HG03521 (cell line): ENCODE data around the gene CD1D.

Source experiments
- ATAC-seq: cut with Tn5 transposase; IDR thresholded peaks from one replicate; pipeline ENCODE4 v1.9.1; 2021; ENCODE audit warnings: mild to moderate bottlenecking, moderate library complexity; ENCODE audit not compliant: unreplicated experiment

Gene CD1D

GRCh38 chr1:158180741-158181576 lies at the start of gene CD1D:
Gene CD1D (plus strand): TSS chr1:158180895. CDS start chr1:158181102, 207 bp downstream.
- no peak for ATAC-seq

DNA sequence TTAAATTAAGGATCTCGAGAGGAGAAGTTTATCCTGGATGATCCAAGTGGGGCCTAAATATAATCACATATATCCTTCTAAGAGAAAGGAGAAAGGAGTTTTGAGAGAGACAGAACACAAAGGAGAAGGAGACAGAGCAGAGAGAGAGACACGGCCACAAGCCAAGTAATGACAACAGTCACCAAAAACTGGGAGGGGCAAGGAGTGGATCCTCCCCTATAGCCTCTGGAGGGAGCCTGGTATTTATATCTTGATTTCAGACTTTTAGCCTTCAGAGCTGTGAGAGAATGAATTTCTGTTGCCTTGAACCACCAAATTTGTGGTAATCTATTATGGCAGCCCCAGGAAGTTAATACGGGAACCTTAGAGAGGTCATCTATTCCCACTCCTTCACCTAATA lies 49.5 kb upstream of the CD1D start:
- no peak for ATAC-seq

DNA sequence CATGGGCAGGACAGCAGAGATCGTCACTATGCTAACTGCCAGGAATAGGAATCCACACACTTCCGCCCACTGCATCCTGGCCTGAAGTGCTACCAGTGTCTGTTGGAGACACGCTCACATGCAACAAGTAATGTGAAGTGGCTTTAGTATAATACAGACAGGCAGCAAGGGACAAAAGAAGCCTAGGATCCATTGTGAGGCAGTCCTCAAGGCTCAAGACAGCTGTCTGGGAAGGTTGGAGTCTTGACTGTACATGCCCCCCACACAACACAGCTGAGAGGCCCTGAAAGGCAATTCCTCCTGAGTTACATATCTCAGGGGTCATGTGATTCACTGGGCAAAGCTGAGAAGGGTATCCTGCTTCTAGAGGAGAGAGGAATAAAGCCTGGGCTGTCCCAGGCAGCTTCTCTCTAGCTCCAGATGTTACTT lies 39.9 kb upstream of the CD1D start:
- ATAC-seq: no peak

- no peak for ATAC-seq
Measured at GRCh38 chr1:158145173-158145719, 35.4 kb upstream of the CD1D start.

- no peak for ATAC-seq
Measured at GRCh38 chr1:158146165-158146564, 34.5 kb upstream of the CD1D start.

DNA sequence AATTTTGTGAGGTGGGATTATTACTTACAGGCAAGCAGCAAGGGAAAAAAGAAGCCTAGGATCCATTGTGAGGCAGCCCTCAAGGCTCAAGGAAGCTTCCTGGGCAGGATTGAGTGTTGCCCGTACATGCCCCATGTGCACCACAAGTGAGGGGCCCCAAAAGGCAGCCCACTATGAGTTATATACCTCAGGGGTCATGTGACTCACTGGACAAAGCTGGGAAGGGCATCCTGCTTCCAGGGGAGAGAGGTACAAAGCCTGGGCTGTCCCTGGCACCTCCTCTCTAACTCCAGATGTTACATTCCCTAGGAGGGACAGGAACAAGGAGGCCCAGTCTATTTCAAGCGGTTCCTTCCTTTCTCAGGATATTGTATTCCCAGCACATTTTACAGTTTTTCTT lies 34.0 kb upstream of the CD1D start:
- ATAC-seq: no peak

DNA sequence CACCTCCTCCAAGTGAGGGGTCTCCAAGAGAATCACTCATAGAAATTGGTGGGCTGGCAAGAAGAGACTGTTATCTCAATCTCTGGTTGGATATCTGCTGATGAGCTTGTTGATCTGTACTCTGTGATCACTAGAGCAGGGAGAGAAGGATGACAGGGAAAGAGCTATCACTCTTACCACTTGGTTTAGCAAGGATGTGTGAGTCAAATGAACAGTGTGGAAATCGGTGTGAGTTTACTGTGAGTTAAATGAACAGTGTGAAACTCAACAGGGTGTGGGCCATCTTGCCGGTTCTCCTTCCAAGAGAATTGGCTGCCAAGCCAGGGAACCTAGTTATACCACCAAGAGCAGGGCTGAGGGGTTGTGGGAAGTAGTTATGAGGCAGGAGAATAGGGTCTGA lies 33.3 kb upstream of the CD1D start:
- no peak for ATAC-seq

GRCh38 chr1:158147869-158148268 lies 32.8 kb upstream of the CD1D start:
- ATAC-seq: no peak

GRCh38 chr1:158148468-158148867 lies 32.2 kb upstream of the CD1D start:
- ATAC-seq: no peak

GRCh38 chr1:158149175-158149574 lies 31.5 kb upstream of the CD1D start:
- ATAC-seq: peak; percentile 9

- peak; percentile 83 for ATAC-seq
Measured at GRCh38 chr1:158149577-158150269, 31.0 kb upstream of the CD1D start.

DNA sequence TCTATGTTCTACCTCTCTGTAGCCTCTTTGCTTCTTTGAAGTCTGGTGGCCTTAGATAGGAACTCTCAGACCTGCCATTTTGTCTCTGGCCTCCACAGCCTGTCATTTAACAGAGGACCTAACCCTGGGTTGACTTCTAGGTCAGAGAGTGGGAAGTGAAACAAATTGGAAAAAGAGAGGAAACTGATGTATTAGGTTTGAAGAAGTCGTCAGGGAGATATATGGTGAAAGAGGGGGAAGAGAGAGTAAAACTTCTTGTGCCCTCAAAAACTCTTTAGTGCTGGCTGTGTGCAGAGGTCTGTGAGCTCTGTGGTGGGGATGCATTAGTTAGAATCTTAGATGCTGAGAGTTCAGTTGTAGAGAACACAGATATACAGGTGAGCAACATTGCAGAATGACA lies 30.2 kb upstream of the CD1D start:
- no peak for ATAC-seq

- no peak for ATAC-seq
Measured at GRCh38 chr1:158153179-158153578, 27.5 kb upstream of the CD1D start.

- no peak for ATAC-seq
Measured at GRCh38 chr1:158153746-158154444, 26.8 kb upstream of the CD1D start.

DNA sequence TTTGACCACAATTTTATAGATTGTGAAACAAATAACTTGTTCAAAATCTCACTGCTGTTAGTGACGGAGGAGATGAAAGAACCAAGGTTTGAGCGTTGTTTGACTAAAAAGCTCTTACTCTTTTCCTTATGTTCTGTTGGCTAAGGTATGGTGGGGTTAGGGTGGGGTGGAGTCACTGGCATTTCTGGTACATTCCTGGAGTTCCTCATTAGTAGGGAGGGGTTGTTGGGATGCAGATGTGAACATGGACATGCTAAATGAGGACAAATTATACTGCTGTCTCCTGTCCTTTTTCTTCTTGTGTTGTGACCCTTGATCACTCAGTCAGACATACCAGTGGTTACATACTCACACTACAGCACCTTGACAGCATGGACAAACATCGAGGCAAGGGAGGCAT lies 26.2 kb upstream of the CD1D start:
- no peak for ATAC-seq

DNA sequence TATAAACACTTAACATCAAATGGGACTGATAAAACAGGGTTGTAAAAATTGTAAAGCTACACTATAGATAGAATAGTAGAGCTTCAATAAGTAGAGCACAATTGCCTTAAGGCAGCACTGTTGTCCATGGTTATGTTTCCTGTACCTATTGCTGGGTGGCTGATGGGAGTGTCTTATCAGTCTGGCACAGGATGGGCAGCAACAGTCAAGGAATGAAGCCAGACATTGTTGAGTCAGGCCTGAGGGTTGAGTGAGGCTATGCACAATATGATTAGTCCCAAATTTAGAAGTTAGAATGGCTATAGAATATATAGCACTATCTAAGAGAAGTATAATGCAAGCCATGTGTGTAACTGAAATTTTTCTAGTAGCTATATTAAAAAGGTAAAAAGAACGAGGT lies 25.0 kb upstream of the CD1D start:
- ATAC-seq: no peak

GRCh38 chr1:158159597-158159996 lies 21.1 kb upstream of the CD1D start:
- no peak for ATAC-seq

DNA sequence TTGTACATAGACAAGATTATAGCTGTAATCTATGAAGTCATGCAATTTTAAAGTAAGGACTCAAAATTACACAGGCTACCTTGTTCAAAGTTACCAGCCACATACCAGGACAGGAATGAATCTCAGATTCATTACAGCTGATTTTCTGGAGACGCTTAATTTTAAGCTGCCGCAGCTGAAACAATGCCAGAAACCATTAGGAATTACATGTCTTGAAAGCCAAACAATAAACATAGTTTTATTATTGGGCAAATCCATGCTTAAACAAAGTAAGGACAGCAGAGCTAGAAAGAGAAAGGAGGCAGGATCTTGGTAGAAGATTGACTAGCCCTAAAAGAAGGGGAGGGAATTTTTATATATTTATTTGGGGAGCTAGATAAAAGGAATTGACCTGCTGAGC lies 19.2 kb upstream of the CD1D start:
- no peak for ATAC-seq

DNA sequence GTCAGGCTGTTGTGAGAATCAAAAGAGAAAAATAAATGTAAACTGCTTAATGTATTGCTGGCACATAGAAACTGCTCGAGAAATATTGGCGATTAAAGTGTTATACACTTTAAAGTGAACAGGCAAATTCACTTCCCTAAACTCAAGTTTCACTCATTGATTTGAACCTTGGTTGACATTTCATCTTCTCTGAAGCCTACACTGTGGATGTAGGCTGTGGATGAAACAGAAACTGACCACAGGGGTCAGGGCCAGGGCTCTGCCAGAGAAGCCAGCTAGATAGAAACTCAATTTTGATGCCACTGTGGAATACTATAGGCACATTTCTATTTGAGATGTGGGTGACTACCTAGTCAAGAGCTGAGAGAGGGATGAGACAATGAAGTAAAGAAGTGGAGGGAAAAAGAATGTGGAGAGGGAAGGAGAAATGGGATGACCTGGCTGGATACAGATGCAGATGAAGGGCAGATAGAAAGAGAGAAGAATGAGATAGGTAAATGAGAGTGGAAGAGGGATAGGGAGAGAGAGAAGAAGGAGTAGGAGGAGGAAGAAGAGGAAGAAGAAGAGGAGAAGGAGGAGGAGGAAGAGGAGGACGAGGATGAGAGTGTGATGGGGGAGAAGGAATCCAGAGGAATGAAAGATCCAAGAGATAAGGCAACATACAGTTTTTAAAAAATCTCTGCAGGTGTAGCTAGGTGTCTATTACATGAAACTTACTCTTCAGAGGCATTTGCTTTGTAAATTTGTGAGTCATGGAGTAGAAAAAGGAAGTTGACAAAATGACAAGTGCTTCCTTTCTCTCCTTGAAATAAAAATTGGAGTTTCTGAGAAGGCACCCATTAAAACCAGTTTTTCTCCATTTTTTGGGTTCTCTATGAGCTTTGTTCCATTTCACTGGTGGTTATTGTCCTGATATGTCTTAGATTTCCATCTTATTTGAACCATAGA lies 17.4 kb upstream of the CD1D start:
- ATAC-seq: peak; percentile 99

- ATAC-seq: no peak
Measured at GRCh38 chr1:158169105-158169504, 11.6 kb upstream of the CD1D start.
